Gastrocnemius medialis (tissue), 4 donors: ENCODE data around the gene HTT-AS.

Experiments
- POLR2A ChIP-seq, 2 donors: fragments of 450-650 bp; IDR thresholded peaks; one replicate each; pipeline ENCODE4 v1.6.1; 2017; ENCODE audit warnings: antibody characterized with exemption in 2 of 2, mild to moderate bottlenecking in 2 of 2, moderate library complexity in 2 of 2
- TF ChIP-seq, protein P1 (sequence below), 5 experiments: fragments of 450-650 bp in 3 of 5; fragments of 200-600 bp in 2 of 5; sonication (generic) in 2 of 5; IDR thresholded peaks in 4 of 5; conservative IDR thresholded peaks in 1 of 5; 1 replicate in 4 of 5; 2 replicates in 1 of 5; pipeline ENCODE4 v1.5.1; 2016 to 2019; ENCODE audit warnings: antibody characterized with exemption in 5 of 5, mild to moderate bottlenecking in 3 of 5, moderate library complexity in 3 of 5

GRCh38 chr4:3019145-3019846 is 55.0 kb downstream of the HTT-AS start:
- TF ChIP-seq, protein P1, sequence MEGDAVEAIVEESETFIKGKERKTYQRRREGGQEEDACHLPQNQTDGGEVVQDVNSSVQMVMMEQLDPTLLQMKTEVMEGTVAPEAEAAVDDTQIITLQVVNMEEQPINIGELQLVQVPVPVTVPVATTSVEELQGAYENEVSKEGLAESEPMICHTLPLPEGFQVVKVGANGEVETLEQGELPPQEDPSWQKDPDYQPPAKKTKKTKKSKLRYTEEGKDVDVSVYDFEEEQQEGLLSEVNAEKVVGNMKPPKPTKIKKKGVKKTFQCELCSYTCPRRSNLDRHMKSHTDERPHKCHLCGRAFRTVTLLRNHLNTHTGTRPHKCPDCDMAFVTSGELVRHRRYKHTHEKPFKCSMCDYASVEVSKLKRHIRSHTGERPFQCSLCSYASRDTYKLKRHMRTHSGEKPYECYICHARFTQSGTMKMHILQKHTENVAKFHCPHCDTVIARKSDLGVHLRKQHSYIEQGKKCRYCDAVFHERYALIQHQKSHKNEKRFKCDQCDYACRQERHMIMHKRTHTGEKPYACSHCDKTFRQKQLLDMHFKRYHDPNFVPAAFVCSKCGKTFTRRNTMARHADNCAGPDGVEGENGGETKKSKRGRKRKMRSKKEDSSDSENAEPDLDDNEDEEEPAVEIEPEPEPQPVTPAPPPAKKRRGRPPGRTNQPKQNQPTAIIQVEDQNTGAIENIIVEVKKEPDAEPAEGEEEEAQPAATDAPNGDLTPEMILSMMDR (IDR thresholded peaks at IDR 0.05 in 4 of 5, conservative IDR thresholded peaks at IDR 0.05 in 1 of 5) = no peak
- no peak for TF ChIP-seq POLR2A (IDR thresholded peaks at IDR 0.05)
